ENCODE results near the gene WDR72. TPM values are rescaled to one million over a fixed set of nuclear protein-coding genes. Genes with fewer than 3 reads are reported as not detected.

WDR72 gene
- polyA plus RNA-seq, 3 donors, result 55.7 to 73.1 (median 65.9) TPM

- no peak for DNase-seq
Measured at GRCh38 chr15:53469422-53469821, 290.0 kb downstream of the WDR72 start.

Other genes starting within 250 kb of the WDR72 start
- gene UNC13C, start 218.8 kb upstream of the WDR72 start, polyA plus RNA-seq (ENCODE audit: insufficient read length in 3 of 3), result 10 to 100 TPM in 1 of 3 donors, 1 to 10 TPM in 2; 8.3 to 10.1 (median 8.4) TPM

Data from renal pelvis (tissue), 4 donors.